ENCODE results near the gene RALGPS2.
"Not testable (repeated sequence)": the region's sequence is repeated elsewhere in the genome, so short reads cannot be mapped to it uniquely, and the experiment has no call there.

Gene RALGPS2

GRCh38 chr1:178752891-178753290, 27.8 kb downstream of the RALGPS2 start:
- DNase-seq: no peak
- in situ Hi-C loops (cut with HindIII; ENCODE audit: low pct_ligation_motif_present, low pct_unique_long_range_greater_than_20kb, low sequenced_read_pairs): loop anchor here (25.0 kb wide), 1 partner anchor 259 kb away; no protein-coding TSS in a partner anchor

GRCh38 chr1:178754655-178755256, 29.7 kb downstream of the RALGPS2 start:
- DNase-seq: not testable (repeated sequence)
- in situ Hi-C loops (cut with HindIII; ENCODE audit: low pct_ligation_motif_present, low pct_unique_long_range_greater_than_20kb, low sequenced_read_pairs): loop anchor here (25.0 kb wide), 1 partner anchor 258 kb away; no protein-coding TSS in a partner anchor

- in situ Hi-C loops (cut with HindIII; ENCODE audit: low pct_ligation_motif_present, low pct_unique_long_range_greater_than_20kb, low sequenced_read_pairs): loop anchor here (25.0 kb wide), 1 partner anchor 244 kb away; no protein-coding TSS in a partner anchor
- peak; percentile 29 for DNase-seq
Observed at GRCh38 chr1:178768423-178768822, 43.4 kb downstream of the RALGPS2 start.

- no peak for DNase-seq
- in situ Hi-C loops (cut with HindIII; ENCODE audit: low pct_ligation_motif_present, low pct_unique_long_range_greater_than_20kb, low sequenced_read_pairs): loop anchor here (25.0 kb wide), 1 partner anchor 239 kb away; no protein-coding TSS in a partner anchor
Observed at GRCh38 chr1:178772952-178773351, 47.9 kb downstream of the RALGPS2 start.

- peak; percentile 55 for DNase-seq
- in situ Hi-C loops (cut with HindIII; ENCODE audit: low pct_ligation_motif_present, low pct_unique_long_range_greater_than_20kb, low sequenced_read_pairs): loop anchor here (25.0 kb wide), 1 partner anchor 238 kb away; no protein-coding TSS in a partner anchor
Observed at GRCh38 chr1:178774263-178774662, 49.2 kb downstream of the RALGPS2 start.

- no peak for DNase-seq
- in situ Hi-C loops (cut with HindIII; ENCODE audit: low pct_ligation_motif_present, low pct_unique_long_range_greater_than_20kb, low sequenced_read_pairs): no loop called here
Observed at GRCh38 chr1:178776553-178776952, 51.5 kb downstream of the RALGPS2 start.

GRCh38 chr1:178781533-178782330, 56.7 kb downstream of the RALGPS2 start:
- in situ Hi-C loops (cut with HindIII; ENCODE audit: low pct_ligation_motif_present, low pct_unique_long_range_greater_than_20kb, low sequenced_read_pairs): no loop called here

GRCh38 chr1:178784131-178784536, 59.1 kb downstream of the RALGPS2 start:
- in situ Hi-C loops (cut with HindIII; ENCODE audit: low pct_ligation_motif_present, low pct_unique_long_range_greater_than_20kb, low sequenced_read_pairs): no loop called here
- no peak for DNase-seq

More at GRCh38 chr1:178781533-178782330, 56.7 kb downstream of the RALGPS2 start:
- DNase-seq: no peak

GRCh38 chr1:178792394-178792793, 67.3 kb downstream of the RALGPS2 start:
- in situ Hi-C loops (cut with HindIII; ENCODE audit: low pct_ligation_motif_present, low pct_unique_long_range_greater_than_20kb, low sequenced_read_pairs): no loop called here
- DNase-seq: no peak

- in situ Hi-C loops (cut with HindIII; ENCODE audit: low pct_ligation_motif_present, low pct_unique_long_range_greater_than_20kb, low sequenced_read_pairs): no loop called here
- DNase-seq: no peak
Observed at GRCh38 chr1:178796013-178796412, 71.0 kb downstream of the RALGPS2 start.

GRCh38 chr1:178797590-178797989, 72.5 kb downstream of the RALGPS2 start:
- in situ Hi-C loops (cut with HindIII; ENCODE audit: low pct_ligation_motif_present, low pct_unique_long_range_greater_than_20kb, low sequenced_read_pairs): no loop called here
- DNase-seq: no peak

GRCh38 chr1:178798232-178798861, 73.3 kb downstream of the RALGPS2 start:
- in situ Hi-C loops (cut with HindIII; ENCODE audit: low pct_ligation_motif_present, low pct_unique_long_range_greater_than_20kb, low sequenced_read_pairs): no loop called here
- no peak for DNase-seq

GRCh38 chr1:178802873-178803272, 77.8 kb downstream of the RALGPS2 start:
- no peak for DNase-seq
- in situ Hi-C loops (cut with HindIII; ENCODE audit: low pct_ligation_motif_present, low pct_unique_long_range_greater_than_20kb, low sequenced_read_pairs): no loop called here

- DNase-seq: no peak
- in situ Hi-C loops (cut with HindIII; ENCODE audit: low pct_ligation_motif_present, low pct_unique_long_range_greater_than_20kb, low sequenced_read_pairs): no loop called here
Observed at GRCh38 chr1:178806665-178807300, 81.7 kb downstream of the RALGPS2 start.

- DNase-seq: no peak
- in situ Hi-C loops (cut with HindIII; ENCODE audit: low pct_ligation_motif_present, low pct_unique_long_range_greater_than_20kb, low sequenced_read_pairs): no loop called here
Observed at GRCh38 chr1:178808529-178808928, 83.5 kb downstream of the RALGPS2 start.

GRCh38 chr1:178810585-178810984, 85.5 kb downstream of the RALGPS2 start:
- DNase-seq: no peak
- in situ Hi-C loops (cut with HindIII; ENCODE audit: low pct_ligation_motif_present, low pct_unique_long_range_greater_than_20kb, low sequenced_read_pairs): no loop called here

- in situ Hi-C loops (cut with HindIII; ENCODE audit: low pct_ligation_motif_present, low pct_unique_long_range_greater_than_20kb, low sequenced_read_pairs): no loop called here
- DNase-seq: no peak
Observed at GRCh38 chr1:178818416-178818815, 93.4 kb downstream of the RALGPS2 start.

- in situ Hi-C loops (cut with HindIII; ENCODE audit: low pct_ligation_motif_present, low pct_unique_long_range_greater_than_20kb, low sequenced_read_pairs): no loop called here
- no peak for DNase-seq
Observed at GRCh38 chr1:178819123-178819522, 94.1 kb downstream of the RALGPS2 start.
